ENCODE results near the gene DPCD. TPM values are rescaled to one million over a fixed set of nuclear protein-coding genes. Genes with fewer than 3 reads are reported as not detected.

Gene DPCD
- total and polyA plus RNA-seq, 2 of the 8 experiments (the other 6 are each of a cell fraction or from before 2014, with no cell fraction given): 21.2 to 31.4 TPM

DNA sequence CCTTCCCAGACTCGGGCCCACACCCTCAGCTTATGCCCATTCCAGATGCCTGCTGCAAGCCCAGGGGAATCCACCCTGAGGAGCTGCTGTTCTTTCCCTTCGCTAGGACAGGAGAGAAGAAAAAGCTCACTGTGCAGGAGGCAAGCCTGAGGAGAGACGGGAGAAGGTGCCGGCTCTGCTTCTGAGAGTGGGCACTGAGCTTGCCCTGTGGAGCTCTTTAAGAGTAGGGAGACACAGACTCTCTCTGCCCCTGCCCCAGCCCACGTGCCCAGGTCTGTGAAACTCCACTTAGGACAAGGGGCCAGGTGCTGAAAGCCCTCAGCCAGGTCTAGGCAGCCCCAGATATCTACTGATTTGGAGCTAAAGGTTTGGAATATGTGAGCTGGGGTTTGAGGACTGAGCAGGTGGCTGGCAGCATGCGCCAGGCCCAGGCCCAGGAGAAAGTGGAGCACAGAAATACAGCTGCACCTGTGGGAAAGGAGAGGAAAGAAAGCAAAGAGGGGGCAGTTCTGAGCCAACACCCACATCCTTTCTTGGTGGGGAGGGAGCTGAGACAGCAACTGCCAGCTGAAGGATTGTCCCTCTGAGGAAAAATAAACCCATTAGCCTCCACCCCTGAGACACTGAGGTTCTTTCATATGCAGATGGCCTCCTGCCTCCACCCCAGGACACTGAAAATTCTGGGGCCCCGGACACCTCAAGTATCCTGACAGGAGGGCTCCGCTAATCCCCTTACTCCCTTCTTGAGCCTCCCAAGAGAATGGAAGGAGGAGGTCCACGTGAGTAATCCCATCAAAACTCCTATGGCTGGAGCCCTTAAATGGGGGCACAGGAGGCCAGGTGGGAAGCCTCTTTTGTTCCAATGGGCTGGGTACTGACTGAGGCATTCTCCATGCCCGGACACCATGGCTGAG lies 7.4 kb upstream of the DPCD start:
- Histone ChIP-seq H3K14ac (ENCODE audit: insufficient read length) (no peak overlapping the region), H3K4ac (replicated peaks; ENCODE audit: insufficient read length, low read depth, low read length) (no peak overlapping the region), H3K27ac (ENCODE audit: low read depth, low read length) (no peak overlapping the region), H3K27me3 (replicated peaks in 1 of 4; ENCODE audit: control insufficient read depth in 3 of 4, extremely low read depth in 1 of 4, insufficient read depth in 3 of 4, low read length in 3 of 4) (no peaks in the 10 kb centered on the region; a peak in 1 of 7 replicates), H3K56ac (replicated peaks; ENCODE audit: insufficient read length, low read depth, low read length) (no peak overlapping the region), H4K91ac (replicated peaks; ENCODE audit: insufficient read length, low read length) (peak overlapping the region; percentile 11), H4K20me1 (replicated peaks in 1 of 2; ENCODE audit: control insufficient read depth in 1 of 2, insufficient read depth in 2 of 2, low read length in 2 of 2) (peaks cover 0 to 6% of the 10 kb centered on the region in 2 experiments), H3K18ac (ENCODE audit: extremely low read depth, low read length) (peak overlapping the region; percentile 65), H2BK120ac (replicated peaks; ENCODE audit: low read depth, low read length) (no peak overlapping the region), H3K4me3 (ENCODE audit: extremely low read depth in 1 of 4, insufficient read depth in 2 of 4, low read depth in 3 of 4, low read length in 4 of 4) (peak overlapping the region in 1 of 4 experiments; percentile 16; a peak in 1 of 8 replicates), H3K23me2 (ENCODE audit: low read depth, low read length) (no peaks in the 10 kb centered on the region), H2AFZ (ENCODE audit: low read length) (no peak overlapping the region), H3K9ac (replicated peaks in 1 of 4; ENCODE audit: extremely low read depth in 1 of 4, low read depth in 3 of 4, low read length in 3 of 4) (no peak overlapping the region), H2BK12ac (ENCODE audit: low read depth, low read length) (no peak overlapping the region), H4K5ac (ENCODE audit: insufficient read length, low read depth, low read length) (no peak overlapping the region), H3K4me1 (replicated peaks in 1 of 4; ENCODE audit: control insufficient read depth in 3 of 4, insufficient read depth in 4 of 4, low read length in 3 of 4) (peaks cover 4 to 15% (median 8%) of the 10 kb centered on the region in 4 experiments), H3K4me2 (ENCODE audit: insufficient read depth in 1 of 2, low read depth in 2 of 2, low read length in 2 of 2) (peak overlapping the region; percentile 40 to 42; a peak in 2 of 4 replicates), H3K36me3 (ENCODE audit: control insufficient read depth in 2 of 4, insufficient read depth in 4 of 4, low read length in 3 of 4) (peaks cover 4 to 34% (median 10%) of the 10 kb centered on the region in 4 experiments; a peak in 5 of 8 replicates), H4K8ac (ENCODE audit: extremely low read depth, insufficient read depth, low read length) (no peak overlapping the region; the same call in 1 of the 2 replicates), H3K79me1 (ENCODE audit: low read depth, low read length) (no peaks in the 10 kb centered on the region), H3K79me2 (ENCODE audit: control insufficient read depth in 1 of 2, insufficient read depth in 2 of 2, low read length in 2 of 2) (no peaks in the 10 kb centered on the region), H3K9me3 (ENCODE audit: insufficient read depth in 2 of 2, low read depth in 1 of 2, low read length in 1 of 2) (peaks cover 6 to 9% of the 10 kb centered on the region in 2 experiments; a peak in 2 of 4 replicates), H3K23ac (ENCODE audit: insufficient read length) (no peak overlapping the region), H2BK5ac (ENCODE audit: low read depth, low read length) (peak overlapping the region; percentile 60; the same call in 1 of the 2 replicates), H2AK5ac (ENCODE audit: low read depth, low read length) (no peak overlapping the region), H2BK15ac (ENCODE audit: low read length) (no peak overlapping the region), H2BK20ac (ENCODE audit: low read length) (no peak overlapping the region)
- 64% methylated on average over 9 of the region's 10 CpGs; no CpG with 5 or more reads in 1 of the 2 experiments for WGBS, 2 experiments (ENCODE audit: extremely low coverage in 1 of 2, insufficient coverage in 1 of 2, insufficient read length in 1 of 2, insufficient replicate concordance in 2 of 2, low coverage in 1 of 2, low lambda C conversion rate in 2 of 2, missing lambda C conversion rate in 1 of 2)
- ChIA-PET POLR2A (ENCODE audit: partially characterized antibody) (interaction anchor here (0.6 to 1.7 kb wide), 8 partner anchors 10 to 1078 kb away, joined by 3 to 7 read pairs (median 3); no protein-coding TSS in a partner anchor), CTCF (ENCODE audit: partially characterized antibody) (interaction anchor here (0.6 to 7.5 kb wide), 19 partner anchors 11 to 552 kb away, joined by 3 to 56 read pairs (median 4); partner anchors contain the start of gene NPM3)
- DNase-seq (ENCODE audit: low read depth in 1 of 2, low spot score in 2 of 2) (peak in 1 of 2 experiments; percentile 47), FAIRE-seq (no peak)
- TF ChIP-seq KDM1A (IDR thresholded peaks at IDR 0.05; ENCODE audit: borderline replicate concordance, low read length) (peak; percentile 65; the same call in 1 of the 2 replicates), SP1 (IDR thresholded peaks at IDR 0.05; ENCODE audit: low read depth, low read length) (0 out of 2 replicates have a peak, but pooled peaks have one; percentile 34), POU5F1 (IDR thresholded peaks at IDR 0.05; ENCODE audit: low read depth, low read length) (peak; percentile 69; the same call in 1 of the 2 replicates), SIN3A (conservative IDR thresholded peaks at IDR 0.05 in 1 of 2, IDR thresholded peaks at IDR 0.05 in 1 of 2; ENCODE audit: low read depth in 1 of 2, low read length in 2 of 2) (0 out of 4 replicates have a peak, but pooled peaks of 1 of the 2 experiments have one; percentile 29), TCF12 (IDR thresholded peaks at IDR 0.05; ENCODE audit: low read depth, low read length) (peak; percentile 69; the same call in 1 of the 2 replicates), HDAC2 (IDR thresholded peaks at IDR 0.05; ENCODE audit: borderline replicate concordance in 1 of 2, low read depth in 2 of 2, low read length in 2 of 2) (0 out of 4 replicates have a peak, but pooled peaks of 1 of the 2 experiments have one; percentile 11), MAFK (IDR thresholded peaks at IDR 0.05; ENCODE audit: low read depth, low read length) (no peak)
- TF ChIP-seq, protein P1, sequence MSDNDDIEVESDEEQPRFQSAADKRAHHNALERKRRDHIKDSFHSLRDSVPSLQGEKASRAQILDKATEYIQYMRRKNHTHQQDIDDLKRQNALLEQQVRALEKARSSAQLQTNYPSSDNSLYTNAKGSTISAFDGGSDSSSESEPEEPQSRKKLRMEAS (IDR thresholded peaks at IDR 0.05): no peak

Measured in H1 (cell line).